Measurements from ENCODE around the gene ADARB2. TPM values are rescaled to one million over a fixed set of nuclear protein-coding genes. Genes with fewer than 3 reads are reported as not detected.
"Not testable (repeated sequence)": the region's sequence is repeated elsewhere in the genome, so short reads cannot be mapped to it uniquely, and the experiment has no call there.

ADARB2 gene
- total RNA-seq, 4 donors from 2014 or later, result 8.4 to 23.2 (median 19.6) TPM

GRCh38 chr10:1462994-1463633 is 274.2 kb downstream of the ADARB2 start:
- no peak for DNase-seq (ENCODE audit: low spot score in 2 of 2)
- Histone ChIP-seq H3K27ac (no peak overlapping the region), H3K36me3 (no peaks in the 10 kb centered on the region), H3K9me3 (no peaks in the 10 kb centered on the region), H3K4me3 (no peak overlapping the region), H3K27me3 (no peaks in the 10 kb centered on the region), H3K4me1 (peaks cover 0 to 4% (median 0%) of the 10 kb centered on the region in 4 donors)
- TF ChIP-seq POLR2A (IDR thresholded peaks at IDR 0.05), result no peak
- no peak for TF ChIP-seq CTCF (IDR thresholded peaks at IDR 0.05)
- 59 to 62% methylated on average over 23 of the region's 23 CpGs for WGBS, 2 donors

- 89 to 94% methylated on average over 1 of the region's 1 CpG for WGBS, 2 donors
- no peaks in the 10 kb centered on the region for H3K9me3 ChIP-seq
- DNase-seq (ENCODE audit: low spot score in 2 of 2), result no peak
- no peak overlapping the region for H3K27ac ChIP-seq
- no peaks in the 10 kb centered on the region for H3K36me3 ChIP-seq
- TF ChIP-seq CTCF (IDR thresholded peaks at IDR 0.05) (no peak), EP300 (IDR thresholded peaks at IDR 0.05) (no peak), POLR2A (IDR thresholded peaks at IDR 0.05) (no peak)
- H3K4me1 ChIP-seq, result peaks cover 0 to 4% (median 0%) of the 10 kb centered on the region in 4 donors
- H3K27me3 ChIP-seq, result no peaks in the 10 kb centered on the region
- H3K4me3 ChIP-seq, result no peak overlapping the region
These were observed 274.8 kb downstream of the ADARB2 start for GRCh38 chr10:1462521-1462920.

DNA sequence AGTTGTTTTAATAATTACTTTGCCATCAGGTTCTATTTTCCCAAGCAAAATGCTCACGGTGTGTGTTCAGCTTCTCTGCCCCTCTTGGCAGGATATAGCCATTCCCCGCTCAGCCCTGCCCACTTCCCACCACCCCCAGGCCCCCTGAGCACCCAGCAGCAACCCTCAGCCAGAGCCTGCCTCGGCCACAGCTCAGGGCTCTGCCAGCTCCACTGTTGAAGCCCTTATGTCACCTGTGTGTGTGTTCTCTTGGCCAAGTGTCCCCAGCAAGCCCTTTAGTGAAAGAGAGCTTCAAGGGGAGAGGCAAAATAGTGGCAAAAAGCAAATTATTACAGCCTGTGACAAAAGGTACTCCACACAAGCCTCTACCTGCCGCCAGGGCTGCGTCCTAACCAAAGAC is 275.3 kb downstream of the ADARB2 start:
- no peaks in the 10 kb centered on the region for H3K9me3 ChIP-seq
- H3K36me3 ChIP-seq, result no peaks in the 10 kb centered on the region
- WGBS, 2 donors, result 60 to 67% methylated on average over 5 of the region's 5 CpGs
- peaks cover 0 to 4% (median 0%) of the 10 kb centered on the region in 4 donors for H3K4me1 ChIP-seq
- no peak overlapping the region for H3K27ac ChIP-seq
- TF ChIP-seq CTCF (IDR thresholded peaks at IDR 0.05), result no peak
- TF ChIP-seq EP300 (IDR thresholded peaks at IDR 0.05), result no peak
- TF ChIP-seq POLR2A (IDR thresholded peaks at IDR 0.05), result no peak
- no peaks in the 10 kb centered on the region for H3K27me3 ChIP-seq
- DNase-seq (ENCODE audit: low spot score in 2 of 2), result no peak
- H3K4me3 ChIP-seq, result no peak overlapping the region

DNA sequence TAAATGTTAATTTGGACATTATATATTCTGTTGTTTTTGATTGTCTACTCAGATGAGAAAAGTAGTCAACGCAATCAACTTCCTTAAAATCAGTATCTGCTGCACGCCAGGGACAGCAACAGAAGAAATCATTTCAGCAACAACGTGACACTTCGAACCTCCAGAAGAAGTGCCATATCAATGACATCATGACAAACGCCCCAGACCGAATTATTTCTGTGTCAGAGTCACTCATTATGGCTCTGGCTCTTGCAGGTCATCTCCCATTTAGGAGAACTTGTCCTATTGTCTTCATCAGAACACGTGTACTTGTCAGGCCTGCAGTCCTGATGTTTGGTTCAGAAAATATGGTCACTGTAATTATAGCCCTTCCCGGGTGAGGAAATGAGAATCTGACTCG is 276.3 kb downstream of the ADARB2 start:
- TF ChIP-seq EP300 (IDR thresholded peaks at IDR 0.05) (no peak), CTCF (IDR thresholded peaks at IDR 0.05) (no peak), POLR2A (IDR thresholded peaks at IDR 0.05) (no peak)
- Histone ChIP-seq H3K4me3 (no peak overlapping the region), H3K27me3 (no peaks in the 10 kb centered on the region), H3K4me1 (peaks cover 0 to under 1% (median 0%) of the 10 kb centered on the region in 4 donors), H3K9me3 (no peaks in the 10 kb centered on the region), H3K27ac (no peak overlapping the region), H3K36me3 (no peaks in the 10 kb centered on the region)
- 43 to 58% methylated on average over 9 of the region's 9 CpGs for WGBS, 2 donors
- DNase-seq (ENCODE audit: low spot score in 2 of 2), result no peak

DNA sequence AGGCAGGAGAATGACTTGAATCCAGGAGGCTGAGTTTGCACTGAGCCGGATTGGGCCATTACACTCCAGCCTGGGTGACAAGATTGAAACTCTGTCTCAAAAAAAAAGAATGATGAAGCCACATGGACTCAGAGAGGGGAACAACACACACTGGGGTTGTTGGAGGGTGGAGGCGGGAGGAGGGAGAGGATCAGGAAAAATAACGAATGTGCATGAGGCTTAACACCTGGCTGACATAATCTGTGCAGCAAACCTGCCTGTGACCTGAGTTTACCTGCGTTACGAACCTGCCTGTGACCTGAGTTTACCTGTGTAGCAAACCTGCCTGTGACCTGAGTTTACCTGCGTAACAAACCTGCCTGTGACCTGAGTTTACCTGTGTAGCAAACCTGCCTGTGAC is 277.7 kb downstream of the ADARB2 start:
- not testable (repeated sequence) for DNase-seq (ENCODE audit: low spot score in 2 of 2); H3K36me3 ChIP-seq; H3K27ac ChIP-seq; H3K4me1 ChIP-seq; H3K4me3 ChIP-seq; H3K9me3 ChIP-seq; H3K27me3 ChIP-seq
- 75 to 86% methylated on average over 6 of the region's 6 CpGs for WGBS, 2 donors

- no peaks in the 10 kb centered on the region for H3K27me3 ChIP-seq
- 81 to 83% methylated on average over 6 of the region's 6 CpGs for WGBS, 2 donors
These were observed 282.4 kb downstream of the ADARB2 start for GRCh38 chr10:1454951-1455350.

More at GRCh38 chr10:1454951-1455350, 282.4 kb downstream of the ADARB2 start:
- Histone ChIP-seq H3K36me3 (no peaks in the 10 kb centered on the region), H3K4me1 (no peaks in the 10 kb centered on the region), H3K27ac (no peak overlapping the region), H3K4me3 (no peak overlapping the region), H3K9me3 (peaks cover 0 to 2% (median 0%) of the 10 kb centered on the region in 4 donors)
- DNase-seq (ENCODE audit: low spot score in 2 of 2), result no peak
- TF ChIP-seq EP300 (IDR thresholded peaks at IDR 0.05), result no peak
- TF ChIP-seq POLR2A (IDR thresholded peaks at IDR 0.05), result no peak
- TF ChIP-seq CTCF (IDR thresholded peaks at IDR 0.05), result no peak
